HL-60 (cell line): ENCODE results near the gene H2AZ1.

ENCODE experiments used
- DNase-seq, 2 experiments: peaks; one replicate each; pipeline ENCODE4 v3.0.0-alpha.2; 2010 to 2020; ENCODE audit warnings: low read depth in 1 of 2, low spot score in 1 of 2
- H3K27ac ChIP-seq: fragments of 250-450 bp; sonication (Bioruptor Pico); replicated peaks from 2 replicates; pipeline ENCODE4 v1.5.1; 2020; ENCODE audit warnings: mild to moderate bottlenecking, moderate library complexity
- H3K27me3 ChIP-seq: fragments of 250-450 bp; sonication (Bioruptor Pico); 2 replicates; pipeline ENCODE4 v1.5.1; 2021; ENCODE audit warnings: mild to moderate bottlenecking, moderate library complexity; ENCODE audit not compliant: insufficient read depth, poor library complexity, severe bottlenecking
- H3K4me3 ChIP-seq: replicated peaks from 2 replicates; pipeline ENCODE4 v1.5.1; 2011; ENCODE audit warnings: mild to moderate bottlenecking, control low read depth, low read length; ENCODE audit not compliant: insufficient read depth
- CTCF ChIP-seq: IDR thresholded peaks from one replicate; pipeline ENCODE4 v1.5.1; 2011; ENCODE audit warnings: low read length, control low read depth, inconsistent platforms; ENCODE audit not compliant: insufficient read depth
- GABPA ChIP-seq: IDR thresholded peaks from 2 replicates; pipeline ENCODE4 v1.6.1; 2012; ENCODE audit warnings: low read depth
- POLR2AphosphoS5 ChIP-seq: IDR thresholded peaks from 2 replicates; pipeline ENCODE4 v1.6.1; 2012; ENCODE audit warnings: low read depth
- REST ChIP-seq: IDR thresholded peaks from 2 replicates; pipeline ENCODE4 v1.6.1; 2012; ENCODE audit warnings: low read depth; ENCODE audit not compliant: insufficient replicate concordance
- SPI1 ChIP-seq: IDR thresholded peaks from 2 replicates; pipeline ENCODE4 v1.6.1; 2012; ENCODE audit warnings: low read depth, mild to moderate bottlenecking, borderline replicate concordance

The H2AZ1 gene

GRCh38 chr4:99987681-99988080 lies 37.6 kb upstream of the H2AZ1 start:
- H3K27ac ChIP-seq, result no peak overlapping the region
- no peak for DNase-seq
- TF ChIP-seq GABPA (no peak), POLR2AphosphoS5 (no peak), CTCF (no peak), SPI1 (no peak), REST (no peak)
- no peak overlapping the region for H3K4me3 ChIP-seq
- no peaks in the 10 kb centered on the region for H3K27me3 ChIP-seq

DNA sequence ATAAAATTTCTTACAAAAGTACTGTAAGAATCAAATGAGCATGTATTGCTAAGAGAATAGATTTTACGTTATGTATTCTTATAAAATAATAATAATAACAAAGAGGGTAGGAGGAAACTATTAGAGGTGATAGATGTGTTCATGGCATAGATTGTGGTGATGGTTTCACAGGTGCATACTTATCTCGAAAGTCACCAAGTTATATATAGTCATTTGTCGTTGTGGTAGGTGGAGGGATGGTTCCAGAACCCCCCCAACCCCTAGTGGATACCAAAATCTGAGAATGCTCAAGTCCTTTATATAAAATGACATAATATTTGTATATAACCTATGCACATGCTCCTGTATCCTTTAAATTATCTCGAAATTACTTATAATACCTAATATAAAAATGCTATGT lies 36.7 kb upstream of the H2AZ1 start:
- TF ChIP-seq SPI1, result no peak
- no peak for TF ChIP-seq GABPA
- no peak for TF ChIP-seq CTCF
- TF ChIP-seq REST, result no peak
- TF ChIP-seq POLR2AphosphoS5, result no peak
- Histone ChIP-seq H3K27me3 (no peaks in the 10 kb centered on the region), H3K4me3 (no peak overlapping the region), H3K27ac (no peak overlapping the region)
- DNase-seq, result no peak

DNA sequence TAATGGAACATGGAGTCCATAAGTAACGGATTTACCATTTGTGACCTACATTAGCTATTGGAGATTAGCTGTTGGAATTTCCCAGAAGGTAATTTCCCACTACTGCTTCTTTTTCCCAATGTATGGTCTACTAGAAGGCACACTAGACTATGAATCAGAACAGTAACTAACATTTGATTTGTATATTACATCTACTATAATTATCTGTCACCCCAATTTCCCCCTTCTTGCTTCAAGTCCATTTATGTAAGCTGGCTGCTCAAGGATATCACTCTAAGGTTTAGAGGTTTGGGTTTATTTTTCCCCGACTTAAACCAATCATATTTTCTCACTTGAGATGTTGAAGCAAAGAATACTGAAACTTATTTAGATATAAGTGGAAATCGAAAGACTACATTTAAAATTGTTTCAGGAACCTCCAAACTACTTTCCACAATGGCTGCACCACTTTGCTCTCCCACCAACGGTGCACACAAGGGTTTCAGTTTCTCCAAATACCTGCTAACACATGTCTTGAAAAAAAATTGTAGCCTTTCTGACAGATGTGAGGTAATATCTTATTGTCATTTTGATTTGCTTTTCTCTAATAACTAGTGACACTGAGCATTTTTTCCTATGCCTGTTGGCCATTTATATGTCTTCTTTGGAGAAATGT lies 33.3 kb upstream of the H2AZ1 start:
- TF ChIP-seq POLR2AphosphoS5 (no peak), REST (no peak), SPI1 (no peak), GABPA (no peak), CTCF (no peak)
- DNase-seq, result no peak
- no peak overlapping the region for H3K27ac ChIP-seq
- H3K27me3 ChIP-seq, result no peaks in the 10 kb centered on the region
- H3K4me3 ChIP-seq, result no peak overlapping the region
